Umbilical cord (tissue), 2 donors: ENCODE data around the gene HAUS1. TPM values are rescaled to one million over a fixed set of nuclear protein-coding genes. Genes with fewer than 3 reads are reported as not detected.

Source experiments
- DNase-seq: peaks from one replicate; pipeline ENCODE4 v3.0.0-alpha.2; 2015; ENCODE audit warnings: low spot score
- total RNA-seq: library from RNA; depleted of rRNA; stranded (reverse); fragments of >200 nt; gene quantifications from one replicate; pipeline ENCODE4 v1.2.3, GENCODE V29; 2014; ENCODE audit warnings: low replicate concordance; ENCODE audit not compliant: insufficient read depth

HAUS1 gene, protein sequence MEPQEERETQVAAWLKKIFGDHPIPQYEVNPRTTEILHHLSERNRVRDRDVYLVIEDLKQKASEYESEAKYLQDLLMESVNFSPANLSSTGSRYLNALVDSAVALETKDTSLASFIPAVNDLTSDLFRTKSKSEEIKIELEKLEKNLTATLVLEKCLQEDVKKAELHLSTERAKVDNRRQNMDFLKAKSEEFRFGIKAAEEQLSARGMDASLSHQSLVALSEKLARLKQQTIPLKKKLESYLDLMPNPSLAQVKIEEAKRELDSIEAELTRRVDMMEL
- total RNA-seq: 63.6 TPM

DNA sequence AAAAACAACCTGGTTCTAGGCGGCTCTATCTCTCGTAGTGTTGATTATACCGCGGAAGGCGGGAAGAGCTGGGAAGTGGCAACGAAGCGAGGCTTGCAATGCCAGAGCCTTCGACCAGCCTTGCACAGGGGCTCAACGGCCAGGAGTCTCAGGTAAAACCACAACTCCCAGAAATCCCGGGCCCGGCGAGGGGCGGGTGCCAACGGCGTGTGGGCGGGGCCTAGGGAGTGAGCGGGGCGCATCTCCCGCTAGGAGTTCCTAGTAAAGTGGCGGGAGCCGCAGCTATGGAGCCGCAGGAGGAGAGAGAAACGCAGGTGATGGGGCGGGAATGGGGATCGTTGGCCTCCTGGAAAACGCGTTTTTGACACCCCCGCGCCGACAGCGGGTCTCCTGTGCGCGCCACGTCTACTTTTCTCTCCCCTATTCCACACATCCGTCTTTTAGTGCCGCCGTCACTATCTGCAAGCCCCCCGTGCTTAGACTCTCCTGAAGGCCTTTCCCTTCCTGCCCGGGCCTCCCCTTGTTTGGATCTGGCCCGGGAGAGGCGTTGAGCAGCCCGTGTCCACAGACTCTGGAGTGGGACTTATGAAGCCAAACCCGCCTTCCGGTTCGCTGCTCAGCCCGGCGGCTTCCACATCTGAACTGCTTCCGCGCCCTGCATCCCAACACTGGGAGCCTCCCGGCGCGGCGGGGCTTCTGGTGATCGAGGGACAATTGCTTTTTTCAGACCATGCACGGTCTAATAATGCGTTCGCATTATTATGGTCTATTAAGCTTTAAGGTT is at the start of gene HAUS1:
Gene HAUS1 (plus strand): TSS at position 258 of the 784 bp plus-strand sequence. CDS start 27 bp downstream, at position 285.
- DNase-seq: peak; percentile 93

DNA sequence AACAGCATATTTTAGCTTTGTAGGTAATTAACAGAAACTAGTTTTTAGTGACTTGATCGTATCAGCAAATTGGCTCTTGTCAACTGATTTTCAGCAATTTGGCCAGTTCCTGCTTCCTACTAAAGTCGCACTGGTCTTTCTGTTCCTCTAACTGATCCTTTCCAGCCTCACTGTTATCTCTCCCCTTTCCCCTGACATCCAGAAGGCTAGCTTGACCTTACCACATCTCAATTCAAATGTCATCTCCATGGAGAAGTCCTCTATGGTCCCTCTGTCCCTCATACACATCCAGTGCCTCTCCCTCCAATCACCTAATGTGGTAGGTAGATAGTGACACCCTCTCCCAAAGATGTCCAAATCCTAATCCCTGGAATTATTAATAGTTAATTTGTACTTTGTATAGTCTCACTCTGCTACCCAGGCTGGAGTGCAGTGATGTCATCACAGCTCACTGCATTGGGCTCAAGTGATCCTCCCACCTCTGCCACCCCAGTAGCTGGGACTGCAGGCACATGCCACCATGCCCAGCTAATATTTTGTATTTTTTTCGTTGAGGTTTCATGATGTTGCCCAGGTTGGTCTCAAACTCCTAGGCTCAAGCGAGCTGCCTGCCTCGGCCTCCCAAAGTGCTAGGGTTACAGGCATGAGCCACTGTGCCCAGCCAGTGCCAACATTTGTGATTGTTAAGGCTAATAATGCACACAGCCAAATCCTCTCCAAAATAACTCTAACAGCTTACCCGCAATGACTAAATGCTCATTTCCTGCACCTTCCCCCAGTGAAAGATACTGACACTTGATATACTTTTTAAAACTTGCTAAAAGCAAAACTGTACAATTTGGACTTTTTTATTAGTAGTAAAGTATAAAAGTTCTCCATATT is 49.0 kb upstream of the HAUS1 start:
- no peak for DNase-seq

DNA sequence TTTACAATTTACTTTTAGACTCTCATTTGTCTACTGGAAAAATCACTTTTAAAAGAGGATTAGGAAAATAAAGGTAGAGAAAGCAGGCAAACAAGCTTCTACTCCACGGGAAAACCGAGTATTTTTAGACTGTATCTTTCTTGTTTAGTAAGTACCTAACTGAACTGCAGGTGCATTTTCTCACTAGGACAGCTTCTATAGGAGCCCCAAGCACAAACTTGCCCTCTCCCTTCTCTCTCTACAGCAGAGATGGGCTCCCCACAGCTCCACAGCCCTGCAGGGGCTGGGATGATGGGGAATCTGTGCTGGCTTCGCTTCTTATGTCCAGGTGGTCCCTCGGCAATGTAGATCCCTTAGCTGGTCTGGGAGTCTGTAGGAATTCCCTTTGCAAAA is 48.4 kb upstream of the HAUS1 start:
- DNase-seq: no peak

DNA sequence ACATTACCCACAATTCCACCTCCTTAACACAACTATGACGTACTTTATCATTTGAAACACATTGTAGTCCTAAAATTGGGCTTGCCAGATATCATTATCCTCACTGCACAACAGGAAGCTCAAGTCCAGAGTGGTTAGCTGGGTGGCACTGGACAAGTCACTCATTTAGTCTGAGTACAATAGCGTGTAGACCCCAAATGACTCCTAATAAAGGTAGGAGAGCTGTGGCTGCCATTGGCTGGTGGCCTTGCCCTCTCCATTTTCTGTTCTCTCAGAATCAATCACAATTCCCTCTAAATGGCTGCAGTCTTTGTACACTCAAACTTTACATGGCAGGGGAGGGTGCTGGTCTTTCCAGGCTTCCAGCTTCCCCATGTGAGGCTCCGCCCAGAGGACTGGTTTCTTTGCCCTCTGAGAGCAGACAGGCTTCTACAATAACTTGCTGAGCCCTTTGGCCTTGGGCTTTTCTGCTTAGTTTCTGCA is 43.8 kb upstream of the HAUS1 start:
- DNase-seq: no peak

DNA sequence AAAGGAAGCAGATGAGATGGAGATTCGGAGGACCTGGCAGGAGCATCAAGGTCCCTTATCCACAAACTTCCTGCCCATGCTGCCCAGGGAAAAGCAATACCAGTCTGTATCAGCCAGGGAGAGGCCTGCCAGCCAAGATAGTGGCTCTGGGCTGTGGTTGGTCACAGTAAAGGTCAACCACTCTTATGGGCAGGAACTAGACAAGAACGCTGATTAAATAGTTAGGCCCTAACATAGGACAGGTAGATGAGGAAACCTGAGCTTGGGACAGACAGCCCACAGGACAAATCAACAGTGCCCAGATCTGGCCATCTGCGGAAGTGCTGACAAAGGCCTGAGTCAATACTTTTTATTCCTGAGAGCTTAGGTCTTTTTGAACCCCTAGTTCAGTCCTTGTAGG is 42.8 kb upstream of the HAUS1 start:
- DNase-seq: no peak

DNA sequence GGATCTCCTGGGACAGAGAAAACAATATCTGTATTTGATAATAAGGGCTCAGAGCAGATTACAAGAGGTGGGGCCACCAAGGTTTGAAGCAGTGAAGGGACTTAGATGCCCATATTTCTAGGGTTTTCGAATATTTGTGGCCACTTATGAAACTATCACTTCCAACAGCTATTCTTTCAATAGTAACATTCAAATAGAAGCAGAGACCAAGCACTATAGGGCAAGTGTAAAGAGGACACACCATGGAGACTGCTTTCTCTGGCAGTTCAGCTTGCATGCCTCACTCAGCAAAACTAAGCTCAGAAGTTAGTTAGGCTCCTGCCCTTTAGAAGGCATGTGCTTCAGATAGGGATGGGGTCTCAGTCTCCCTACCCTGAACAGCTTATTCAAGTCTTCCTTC is 42.4 kb upstream of the HAUS1 start:
- no peak for DNase-seq

DNA sequence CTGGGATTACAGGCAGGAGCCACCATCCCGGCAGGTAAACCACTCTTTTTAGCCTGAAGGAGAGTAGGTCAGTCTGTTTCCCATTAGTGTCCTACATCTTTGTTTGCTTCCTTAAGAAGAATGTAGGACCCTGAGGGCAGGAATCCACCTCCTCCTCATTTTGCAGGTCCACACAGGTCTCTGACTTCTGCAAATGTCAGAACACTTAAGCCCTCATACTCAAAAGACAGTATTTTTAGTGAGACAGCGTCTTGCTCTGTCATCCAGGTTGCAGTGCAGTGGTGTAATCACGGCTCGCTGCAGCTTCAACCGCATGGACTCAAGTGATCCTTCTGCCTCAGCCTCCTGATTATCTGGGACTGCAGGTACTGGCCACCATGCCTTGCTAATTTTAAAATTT is 41.4 kb upstream of the HAUS1 start:
- peak; percentile 44 for DNase-seq

DNA sequence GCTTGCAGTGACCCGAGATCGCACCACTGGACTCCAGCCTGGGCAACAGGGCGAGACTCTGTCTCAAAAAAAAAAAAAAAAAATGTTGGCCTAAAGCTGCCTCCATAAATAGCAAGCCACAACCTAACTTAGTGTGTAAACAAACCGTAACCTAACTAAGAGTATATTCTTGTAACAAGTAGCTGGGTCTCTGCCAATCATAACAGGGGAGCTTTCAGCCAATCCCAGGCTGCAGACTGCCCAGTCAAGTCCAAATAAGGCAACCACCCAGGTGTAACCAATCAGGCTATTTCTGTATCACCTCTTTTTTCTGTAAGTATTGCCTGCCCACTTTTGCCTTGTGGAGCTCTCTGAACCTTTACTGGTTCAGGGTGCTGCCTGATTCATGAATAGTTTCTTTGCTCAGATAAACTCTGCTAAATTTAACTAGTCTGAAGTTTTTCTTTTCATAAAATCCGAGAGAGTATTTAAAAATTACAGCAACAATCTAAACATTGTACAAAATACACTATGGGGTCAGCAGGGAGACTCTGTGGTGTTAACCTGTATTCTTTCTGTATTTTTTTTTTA is 36.7 kb upstream of the HAUS1 start:
- DNase-seq: no peak

DNA sequence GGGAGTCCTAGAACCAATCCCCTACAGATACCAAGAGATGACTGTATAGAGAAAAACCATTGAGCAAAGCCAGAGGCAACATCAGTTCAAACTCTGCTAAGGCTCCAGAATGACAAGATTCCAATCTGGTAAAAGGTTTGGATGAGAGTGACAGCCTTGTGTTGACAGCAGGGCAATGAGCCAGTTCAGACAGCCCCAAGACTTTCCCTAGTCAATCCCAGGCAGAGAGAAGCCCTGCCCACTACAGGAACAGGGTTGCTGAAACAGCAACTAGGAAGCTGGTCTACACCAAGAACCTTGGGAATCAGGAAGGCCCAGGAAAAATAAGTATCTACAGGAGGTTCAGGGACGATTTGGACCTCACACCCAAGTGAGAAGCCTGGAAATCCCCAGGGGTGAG is 35.4 kb upstream of the HAUS1 start:
- DNase-seq: no peak

DNA sequence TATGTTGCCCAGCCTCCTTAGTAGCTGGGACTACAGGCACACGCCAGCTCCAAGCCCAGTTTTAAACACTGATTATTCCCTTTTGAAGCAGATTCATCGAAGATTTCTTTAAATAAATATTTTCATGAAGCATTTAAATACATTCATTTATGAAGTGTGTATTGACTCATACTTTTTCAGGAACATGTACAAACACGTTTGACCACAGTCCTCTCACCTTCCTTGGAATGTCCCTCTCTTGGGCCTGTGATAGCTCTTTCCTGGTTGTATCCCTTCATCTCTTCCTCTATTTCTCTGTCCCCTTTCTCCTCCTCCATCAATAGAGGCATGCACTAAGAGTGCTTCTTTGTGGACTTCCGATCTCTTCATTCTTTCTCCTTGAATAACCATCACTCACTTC is 34.7 kb upstream of the HAUS1 start:
- no peak for DNase-seq

DNA sequence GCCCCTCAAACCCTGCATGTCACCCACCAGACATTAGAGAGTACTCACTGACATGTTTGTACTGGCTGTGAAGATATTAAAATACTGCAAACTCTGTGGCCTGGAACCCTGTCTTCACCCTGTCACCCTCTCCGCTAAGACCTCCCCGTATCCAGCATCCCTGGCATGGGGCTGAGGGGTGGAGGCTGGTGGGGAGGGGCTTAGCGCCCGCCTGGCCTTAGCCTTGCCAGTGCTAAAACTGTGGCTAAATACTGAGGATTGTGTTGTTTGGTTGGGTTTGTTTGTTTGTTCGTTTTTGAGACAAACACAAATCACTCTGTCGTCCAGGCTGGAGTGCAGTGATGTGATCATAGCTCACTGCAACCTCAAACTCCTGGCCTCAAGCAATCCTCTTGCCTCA is 34.0 kb upstream of the HAUS1 start:
- DNase-seq: no peak

DNA sequence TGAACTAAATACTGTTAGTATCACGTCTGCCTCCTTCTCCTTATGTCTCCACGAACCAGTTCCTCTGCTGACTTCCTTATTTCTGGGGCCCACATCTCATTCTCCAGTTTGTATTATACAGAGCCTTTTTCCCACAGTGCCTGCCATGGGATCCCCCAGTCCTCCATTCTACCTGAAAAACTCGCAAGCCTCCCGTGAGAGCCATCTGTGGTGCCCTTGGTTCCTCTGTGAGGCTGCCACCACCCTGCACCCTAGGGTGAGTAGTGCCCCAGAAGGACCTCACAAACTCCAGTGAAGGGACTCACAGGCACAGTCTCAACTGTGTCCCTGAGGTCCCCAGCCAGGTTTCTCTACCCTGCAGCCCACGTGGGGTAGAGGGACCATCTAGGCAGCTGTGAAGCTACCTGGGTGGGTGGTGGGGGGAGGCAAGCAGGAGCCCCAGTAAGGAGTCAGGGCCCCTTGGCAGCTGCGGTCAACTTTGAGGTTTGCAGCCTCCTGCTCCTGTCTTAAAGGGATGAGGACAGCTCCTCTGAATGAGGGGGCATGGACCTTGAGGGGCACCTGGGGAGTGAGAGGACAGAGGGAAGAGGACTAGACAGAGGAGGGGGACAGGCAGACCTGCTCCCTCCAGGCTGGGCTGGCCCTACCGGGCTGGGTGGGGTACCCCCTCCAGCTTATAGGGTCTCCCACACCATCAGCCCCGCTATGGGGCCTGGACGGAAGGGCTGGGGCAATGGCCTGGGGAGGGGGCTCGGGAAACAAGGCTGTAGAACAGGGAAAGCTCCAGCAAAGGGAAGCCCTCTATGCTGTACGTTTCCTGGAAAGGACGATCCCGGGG is 33.2 kb upstream of the HAUS1 start:
- DNase-seq: no peak

DNA sequence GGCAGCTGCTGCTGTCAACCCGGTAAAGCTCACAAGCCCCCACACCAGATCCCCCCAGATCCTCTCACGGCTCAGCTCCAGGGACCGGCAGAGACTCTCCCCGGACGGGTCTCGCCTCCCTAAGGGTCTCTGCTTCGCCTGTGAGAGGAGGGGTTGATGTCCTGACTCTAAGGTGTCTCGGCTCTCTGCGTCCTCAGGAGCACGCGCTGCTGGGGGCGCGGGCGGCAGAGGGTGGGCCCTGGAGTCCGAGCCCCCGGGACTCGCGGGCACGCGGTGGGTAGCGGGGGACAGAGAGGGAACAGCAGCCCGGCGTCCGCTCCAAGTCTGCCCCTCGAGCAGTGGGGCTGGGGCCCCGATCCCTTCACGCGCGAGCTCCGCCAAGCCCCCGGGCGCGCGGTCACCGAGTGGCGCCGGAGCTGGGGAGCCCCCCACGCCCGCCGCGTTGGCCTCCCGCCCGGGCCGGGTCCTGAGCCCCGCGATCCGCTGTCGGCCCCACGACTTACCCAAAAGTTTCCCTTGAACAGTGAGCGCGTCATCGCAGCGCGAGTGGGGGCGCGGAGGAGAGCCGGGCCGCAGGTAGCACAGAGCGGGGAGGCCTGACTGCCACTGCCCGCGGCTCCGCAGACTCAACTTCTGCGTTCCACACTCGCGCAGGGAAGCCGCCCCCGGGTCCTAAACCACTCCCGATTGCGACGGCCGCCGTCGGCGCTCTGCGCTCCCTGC is 32.4 kb upstream of the HAUS1 start, which contains the start of gene PSTPIP2:
Gene PSTPIP2 (minus strand): TSS at position 608 of the 723 bp plus-strand sequence. CDS start 72 bp downstream, at position 536.
- peak; percentile 67 for DNase-seq

DNA sequence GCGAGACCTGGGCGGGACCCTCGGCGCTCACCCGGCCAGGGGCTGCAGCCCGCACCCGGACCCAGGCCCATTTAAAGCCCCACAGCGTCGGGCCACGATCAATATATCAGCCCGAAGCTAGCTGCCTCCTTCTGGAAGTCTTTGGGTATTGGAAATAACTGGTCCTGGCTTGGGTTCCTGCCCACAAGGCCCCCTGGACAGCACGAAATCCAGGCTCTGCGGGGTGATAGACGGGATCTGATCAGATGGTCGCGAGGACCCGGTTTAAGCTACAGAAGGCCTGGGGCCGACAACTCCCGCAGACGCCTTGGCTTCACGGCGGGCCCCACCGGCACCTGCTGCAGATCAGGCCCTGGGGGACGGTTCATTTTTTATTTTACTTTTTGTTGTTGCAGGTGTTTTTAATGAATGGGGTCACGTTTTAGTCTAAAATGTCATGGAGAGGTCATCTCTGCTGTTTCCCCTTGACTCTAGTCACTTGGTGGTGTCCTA is 31.8 kb upstream of the HAUS1 start:
- DNase-seq: no peak

DNA sequence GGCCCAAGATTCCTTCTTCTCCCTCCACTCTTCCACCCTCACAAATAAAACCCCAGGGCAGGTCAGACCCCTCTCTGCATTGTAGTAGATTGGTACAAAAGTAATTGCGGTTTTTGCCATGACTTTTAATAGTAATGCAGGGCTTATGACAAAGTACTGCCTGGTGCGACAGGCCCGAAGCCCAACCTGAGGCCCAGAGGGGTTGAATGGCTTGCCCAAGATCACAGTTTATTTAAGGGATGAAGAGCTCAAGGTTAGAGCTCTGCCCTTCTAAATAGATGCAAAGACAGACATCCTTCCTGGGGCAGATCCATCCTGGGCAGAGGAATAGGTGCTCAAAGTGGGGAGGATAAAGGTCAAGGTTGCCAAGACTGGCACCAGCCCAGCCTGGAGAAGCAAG is 31.2 kb upstream of the HAUS1 start:
- no peak for DNase-seq

DNA sequence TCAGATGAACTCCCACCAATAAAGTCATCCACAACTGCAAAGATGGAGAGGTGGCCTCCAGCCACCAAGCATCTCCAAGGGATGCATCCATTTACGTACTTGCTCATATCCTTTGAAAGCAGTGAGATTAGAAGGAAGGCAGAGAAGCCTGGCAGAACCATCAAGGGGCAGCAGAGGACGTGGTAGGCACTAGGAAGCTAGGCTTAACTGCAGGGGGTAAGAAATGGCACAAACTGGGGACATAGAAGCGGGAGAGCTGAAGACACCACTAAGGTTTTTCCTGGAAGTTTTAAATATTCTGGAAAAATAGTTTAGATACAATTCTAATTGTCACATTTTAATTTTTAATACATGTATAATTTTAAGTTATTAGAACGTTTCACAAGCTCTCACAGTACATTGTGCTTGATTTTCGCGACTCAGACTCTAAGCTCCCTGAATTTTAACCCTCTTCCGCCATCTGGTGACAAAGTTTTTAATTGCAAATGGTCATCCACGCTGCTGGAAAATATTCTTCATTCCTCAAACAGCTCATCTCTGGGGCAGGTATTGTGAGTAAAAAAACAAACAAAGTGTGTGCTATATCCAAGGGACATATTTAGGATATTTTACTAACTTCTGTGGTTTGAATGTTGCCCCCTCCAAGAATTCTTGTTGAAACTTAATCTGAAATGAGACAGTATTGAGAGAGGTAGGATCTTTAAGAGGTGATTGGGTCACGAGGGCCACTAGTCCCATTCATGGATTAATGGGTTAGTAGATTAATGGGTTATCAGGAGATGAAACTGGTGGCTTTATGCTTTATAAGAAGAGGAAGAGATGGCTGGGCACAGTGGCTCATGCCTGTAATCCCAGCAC is 30.5 kb upstream of the HAUS1 start:
- DNase-seq: peak; percentile 84

DNA sequence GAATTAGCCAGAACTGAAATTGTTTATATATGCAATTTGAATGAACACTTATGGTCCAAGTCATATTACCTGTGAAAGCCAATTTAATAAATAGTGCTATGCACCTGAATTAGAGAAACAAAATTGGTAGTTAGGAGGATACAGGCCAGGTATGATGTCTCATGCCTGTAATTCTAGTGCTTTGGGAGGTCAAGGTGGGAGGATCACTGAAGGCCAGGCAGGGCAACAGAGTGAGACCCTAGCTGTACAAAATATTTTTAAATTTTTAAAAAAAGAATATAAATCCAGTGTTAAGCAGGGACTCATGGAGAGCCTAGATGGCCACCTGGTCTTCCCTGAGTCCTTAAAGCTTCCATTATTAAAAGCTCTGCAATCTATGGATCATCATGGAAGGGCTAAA is 24.8 kb upstream of the HAUS1 start:
- DNase-seq: no peak

DNA sequence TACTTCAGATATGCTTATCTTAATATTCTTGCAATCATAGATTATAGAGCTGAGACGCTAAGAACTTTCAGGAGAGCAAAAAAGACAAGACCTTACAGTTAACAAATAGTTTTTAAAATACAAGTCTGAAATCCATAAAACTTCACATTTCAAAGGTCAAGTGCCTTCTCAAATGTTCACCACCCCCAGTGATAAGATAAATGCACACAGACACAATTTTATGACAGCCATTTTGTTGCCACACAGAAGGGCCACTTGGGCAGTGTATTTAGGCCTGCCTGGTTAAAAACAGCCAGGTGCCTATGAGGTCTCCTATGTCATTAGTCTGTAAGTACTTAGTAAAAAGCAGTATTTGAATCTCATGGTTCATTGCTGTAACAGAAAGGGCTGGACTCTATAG is 24.0 kb upstream of the HAUS1 start:
- DNase-seq: no peak

DNA sequence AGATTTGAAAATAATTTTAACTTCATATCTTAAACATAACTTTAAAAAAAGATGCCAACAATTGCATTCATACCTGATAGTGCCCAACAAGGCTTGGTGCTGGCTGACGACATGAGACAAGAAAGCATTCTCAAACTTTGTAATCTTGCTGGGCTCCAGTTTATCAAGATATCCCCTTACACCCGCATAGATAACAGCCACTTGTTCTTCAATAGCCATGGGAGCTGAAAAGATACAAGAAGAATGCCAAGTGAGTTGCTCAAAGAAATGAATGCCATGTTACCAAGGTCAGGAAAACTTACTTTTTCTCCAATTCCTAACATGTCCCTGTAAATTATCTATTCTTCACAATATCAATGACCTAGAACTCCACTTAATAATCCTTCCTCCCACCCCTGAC is 19.8 kb upstream of the HAUS1 start:
- no peak for DNase-seq
